ENCODE measurements around the gene PICK1.

The PICK1 gene

DNA sequence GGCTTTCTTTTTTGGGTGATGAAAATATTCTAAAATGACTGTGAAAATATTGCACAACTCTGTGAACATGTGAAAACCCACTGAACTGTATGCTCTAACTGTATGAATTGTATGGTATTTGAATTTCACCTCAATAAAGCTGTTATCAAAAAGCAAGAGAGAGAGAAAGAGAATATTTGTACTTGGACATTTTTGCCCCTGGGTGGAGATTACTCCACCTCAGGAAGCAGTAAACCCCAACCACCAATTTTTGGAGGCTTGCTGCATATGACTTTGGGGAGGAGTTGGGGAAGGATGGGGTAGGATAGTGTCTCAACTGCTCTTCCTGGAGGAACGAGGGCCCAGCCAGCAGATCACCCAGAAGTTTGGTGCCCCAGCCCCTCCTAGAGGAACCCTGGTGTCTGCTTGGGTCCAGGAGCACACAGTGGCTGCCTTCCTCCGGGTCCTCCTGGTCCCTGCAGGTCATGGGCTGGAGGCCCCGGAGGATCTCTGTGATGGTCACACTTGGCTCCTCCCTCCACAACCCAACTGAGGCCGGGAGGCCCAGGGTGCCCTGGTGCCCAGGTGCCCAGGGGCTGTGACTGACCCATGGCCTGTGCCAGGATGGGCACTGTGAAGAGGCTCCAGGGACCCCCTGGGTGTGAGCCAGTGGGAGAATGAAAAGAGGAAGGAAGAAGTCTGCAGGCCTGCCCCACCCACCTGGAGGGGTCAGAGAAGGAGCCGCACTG is 15.3 kb upstream of the PICK1 start:
- DNase-seq: no peak
- intact Hi-C loops (cut with DNase I): no loop called here

DNA sequence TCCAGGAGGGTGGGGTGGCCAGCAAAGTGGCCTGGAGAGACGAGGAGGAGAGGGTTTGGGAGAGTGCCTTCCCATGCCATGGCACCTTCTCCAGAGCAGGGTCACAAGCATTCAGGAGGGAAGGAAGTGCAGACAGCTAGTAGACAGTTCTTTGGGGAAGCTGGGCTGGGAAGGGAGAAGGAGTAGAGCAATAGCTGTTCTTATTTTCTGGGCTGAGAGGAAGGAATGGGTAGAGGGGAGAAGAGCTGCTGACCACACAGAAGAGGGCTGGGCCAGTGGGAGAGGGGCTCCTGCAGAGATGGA is 14.8 kb upstream of the PICK1 start:
- no peak for DNase-seq
- intact Hi-C loops (cut with DNase I): no loop called here

DNA sequence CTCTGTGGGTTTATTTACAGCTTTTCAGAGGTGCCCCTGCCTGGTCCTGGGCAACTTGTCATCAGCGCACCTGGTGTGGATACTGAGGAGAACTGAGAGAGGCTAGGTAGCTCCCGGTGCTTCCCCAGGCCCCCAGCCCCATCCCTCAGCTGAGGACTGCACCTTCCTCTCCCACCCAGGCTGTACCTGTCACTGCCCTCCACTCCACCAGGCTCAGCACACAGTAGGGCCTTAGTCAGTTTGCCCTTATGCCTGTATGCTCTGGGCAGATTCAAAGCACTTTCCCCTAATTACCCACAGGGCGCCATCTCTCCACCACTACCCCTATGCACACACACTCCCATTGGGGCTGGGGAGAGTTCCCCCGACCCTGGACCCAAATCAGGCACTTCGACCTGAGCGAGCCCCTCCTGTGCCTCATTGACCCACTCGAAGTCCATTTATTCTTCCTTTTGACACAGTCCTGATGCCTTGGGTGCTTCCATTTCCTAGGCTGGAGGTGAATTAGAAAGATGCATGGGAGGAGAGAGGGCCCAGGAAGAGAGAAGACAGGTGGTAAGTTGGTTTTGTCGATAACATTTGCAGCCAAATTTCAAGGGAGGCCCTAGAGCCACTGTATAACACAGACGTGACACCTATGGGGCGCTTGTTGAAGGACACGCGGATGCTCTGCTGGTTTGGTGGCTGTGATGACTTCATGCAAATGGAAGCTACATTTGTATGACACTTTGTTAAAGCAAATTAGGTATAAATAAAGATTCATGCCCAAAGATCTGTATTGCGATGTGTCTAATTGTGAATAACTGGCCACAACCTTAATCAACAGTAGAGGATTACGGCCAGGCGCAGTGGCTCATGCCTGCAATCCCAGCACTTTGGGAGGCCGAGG is 13.8 kb upstream of the PICK1 start:
- DNase-seq: no peak
- intact Hi-C loops (cut with DNase I): no loop called here

DNA sequence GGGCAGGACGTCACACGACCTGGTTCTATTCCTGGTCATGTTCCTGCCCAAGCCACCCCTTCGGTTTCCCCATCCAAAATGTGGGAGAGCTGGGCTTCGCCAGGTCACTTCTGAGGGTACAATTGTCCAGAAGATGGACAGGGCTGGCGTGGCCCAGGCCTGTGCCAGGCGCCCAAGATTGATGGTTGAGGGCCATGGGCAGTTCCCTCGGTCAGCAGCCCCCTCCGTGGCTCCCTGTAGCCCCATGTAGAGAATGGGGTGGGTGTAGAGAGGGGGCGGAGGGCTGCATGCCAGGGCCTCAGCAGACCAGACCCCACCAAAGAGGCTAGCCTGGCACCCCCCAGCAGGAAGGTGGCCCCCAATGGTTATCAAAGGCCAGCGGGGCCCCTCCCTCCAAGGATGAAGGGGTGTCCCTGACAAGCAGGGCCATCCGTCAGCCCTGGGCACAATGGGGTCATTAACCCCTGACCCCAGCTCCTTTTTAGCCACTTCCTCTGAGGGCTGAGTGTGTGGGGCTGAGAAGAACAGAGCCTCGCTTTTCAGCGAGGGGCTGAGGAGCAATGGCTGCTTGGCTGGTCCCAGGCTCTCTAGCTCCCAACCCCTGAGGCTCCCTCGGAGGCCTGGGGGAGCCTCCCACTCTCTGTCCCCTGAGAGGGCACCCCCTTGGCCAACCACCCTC is 11.0 kb upstream of the PICK1 start:
- DNase-seq: no peak
- intact Hi-C loops (cut with DNase I): no loop called here

DNA sequence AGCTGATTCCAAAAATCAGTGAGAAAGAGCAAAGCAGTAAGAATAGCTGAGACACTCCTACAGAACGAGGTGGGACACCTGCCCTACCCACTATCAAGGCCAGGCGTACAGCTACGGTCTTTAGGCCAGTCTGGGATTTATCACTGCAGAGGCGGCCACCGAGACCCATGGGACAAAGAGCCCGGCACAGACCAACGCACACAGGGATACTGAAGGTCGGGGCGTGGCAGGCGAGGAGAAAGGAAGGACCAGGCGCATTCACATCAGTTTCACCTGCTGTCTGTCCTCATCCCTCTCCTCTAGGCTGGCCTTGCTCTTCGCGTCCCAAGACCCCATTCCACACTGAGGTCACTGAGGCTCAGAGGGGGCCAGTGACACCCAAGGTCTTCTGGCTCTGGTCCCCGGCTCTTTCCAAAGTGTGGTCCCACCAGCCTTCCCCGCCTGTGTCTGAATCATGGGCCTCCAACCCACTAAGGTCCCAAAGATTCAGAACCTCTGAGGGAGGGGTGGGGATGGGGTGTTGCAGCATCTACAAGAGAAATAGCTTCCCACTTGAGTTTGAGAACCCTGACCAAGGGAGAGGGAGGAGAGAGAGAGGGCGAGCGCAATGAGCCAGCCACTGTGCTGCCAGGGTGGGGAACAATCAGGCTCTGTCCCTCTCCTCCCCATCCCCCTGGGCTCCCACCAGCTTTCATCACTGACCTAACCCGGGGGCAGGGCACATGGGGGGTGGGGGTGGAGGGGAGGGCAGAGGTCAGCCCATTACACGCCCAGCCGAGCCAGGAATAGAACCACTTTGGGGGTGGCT is 7.2 kb upstream of the PICK1 start:
- DNase-seq: peak; percentile 70 to 94 (median 86)
- intact Hi-C loops (cut with DNase I): loop anchor here (10.0 kb wide), 1 partner anchor 305 kb away; no protein-coding TSS in a partner anchor

DNA sequence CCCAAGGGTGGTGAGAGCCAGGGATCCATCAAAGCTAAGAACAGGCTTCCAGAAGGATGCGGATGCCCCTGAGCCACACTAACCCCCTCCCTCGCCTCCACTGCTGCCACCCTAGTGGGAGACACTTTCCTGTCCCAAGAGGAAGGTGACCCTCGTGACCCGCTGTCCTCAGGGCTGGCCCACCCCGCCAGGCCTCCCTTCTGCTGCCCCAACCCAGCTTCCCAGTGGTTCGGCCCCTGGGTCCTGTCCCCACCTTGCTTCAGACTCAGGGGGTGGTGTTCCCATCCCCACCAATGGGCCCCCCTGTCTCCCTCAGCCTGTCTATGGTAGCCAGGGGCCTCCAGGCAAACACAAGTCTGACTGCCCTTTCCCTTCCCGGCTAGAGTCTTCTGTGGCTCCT is 6.5 kb upstream of the PICK1 start:
- peak in 1 of 42 donors; percentile 26 for DNase-seq
- intact Hi-C loops (cut with DNase I): loop anchor here (10.0 kb wide), 1 partner anchor 304 kb away; no protein-coding TSS in a partner anchor

DNA sequence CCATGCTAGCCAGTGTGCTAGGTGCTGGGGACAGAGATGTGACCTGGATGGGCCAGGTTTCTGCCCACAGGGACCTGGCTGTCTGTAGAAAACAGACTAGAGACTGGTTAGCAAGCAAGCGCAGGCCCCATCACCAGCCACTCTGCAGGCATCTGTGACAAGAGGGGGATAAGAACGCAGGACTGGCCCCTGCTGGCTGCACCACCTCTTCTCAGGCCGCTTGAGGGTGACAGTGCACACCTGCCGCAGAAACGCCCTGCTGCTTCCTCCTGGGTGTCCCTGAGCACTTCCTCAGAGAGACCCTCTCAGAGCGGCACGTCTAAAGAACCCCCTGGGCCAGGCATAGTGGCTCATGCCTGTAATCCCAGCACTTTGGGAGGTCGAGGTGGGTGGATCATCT is 5.9 kb upstream of the PICK1 start:
- DNase-seq: no peak
- intact Hi-C loops (cut with DNase I): loop anchor here (10.0 kb wide), 1 partner anchor 304 kb away; no protein-coding TSS in a partner anchor

DNA sequence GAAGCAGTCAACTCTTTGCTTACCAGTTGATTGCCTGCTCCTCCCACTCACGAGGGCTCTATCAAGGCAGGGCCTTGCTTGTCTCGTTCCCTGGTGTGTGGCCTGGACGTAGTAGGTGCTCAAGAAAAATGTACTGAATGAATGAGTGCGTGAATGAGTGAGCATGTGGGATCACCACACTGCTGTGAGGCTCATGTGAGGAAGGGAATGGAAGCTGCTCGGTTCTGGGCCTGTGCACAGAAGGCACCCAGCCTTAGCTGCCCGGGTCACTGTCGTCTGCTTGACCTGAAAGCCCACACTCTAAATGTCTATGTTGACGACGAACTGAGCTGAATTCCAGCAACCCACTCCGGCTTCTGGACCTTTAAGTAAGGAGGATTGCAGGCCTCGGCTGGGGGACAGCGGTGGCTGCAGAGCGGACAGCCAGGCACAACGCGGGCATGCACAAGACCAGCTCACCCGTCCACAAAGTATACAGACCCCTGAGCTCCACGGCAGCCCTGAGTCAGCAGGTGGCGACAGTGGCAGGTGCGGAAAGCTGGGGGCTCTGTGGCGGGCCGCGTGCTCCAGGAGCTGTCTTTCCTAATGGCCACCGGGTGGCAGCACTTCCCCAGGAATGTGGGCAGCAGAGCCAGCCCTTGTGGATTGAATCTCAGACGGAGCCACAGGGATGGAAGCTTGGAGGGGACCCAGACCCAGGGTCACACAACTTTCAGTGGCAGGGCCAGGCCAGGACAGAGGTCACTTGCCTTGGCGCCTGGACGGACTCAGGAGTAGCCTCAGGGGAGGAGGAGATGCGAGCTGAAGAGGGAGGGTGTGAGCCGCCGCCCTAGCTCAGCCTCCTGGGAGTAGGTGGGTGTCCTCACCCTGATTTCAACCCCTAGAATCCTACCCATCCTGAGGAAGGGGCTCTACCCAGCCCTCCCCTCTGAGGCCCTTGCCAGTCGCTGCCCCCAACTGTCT is 5.0 kb upstream of the PICK1 start:
- DNase-seq: peak; percentile 83 to 96 (median 90)
- intact Hi-C loops (cut with DNase I): loop anchor here (10.0 kb wide), 1 partner anchor 303 kb away; no protein-coding TSS in a partner anchor

DNA sequence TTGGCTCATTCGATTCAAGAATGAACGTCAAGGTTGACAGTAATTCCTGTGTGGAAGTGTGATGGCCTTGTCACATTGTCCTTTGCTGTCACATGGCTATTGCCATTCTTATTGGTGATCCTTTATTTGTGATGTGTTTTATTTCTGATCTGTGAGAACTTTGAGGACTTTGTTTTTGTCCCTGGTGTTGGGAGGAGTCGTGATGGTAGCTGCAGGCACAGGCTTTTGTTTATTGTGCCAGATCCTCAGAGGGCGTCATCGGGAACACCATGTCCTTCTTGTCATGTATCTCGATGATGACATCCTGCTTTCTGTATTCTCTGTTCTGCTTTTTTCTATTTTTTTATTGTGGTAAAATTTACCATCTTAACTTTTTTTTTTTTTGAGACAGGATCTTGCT is 5.6 kb downstream of the PICK1 start:
- peak in 31 of 42 donors; percentile 45 to 87 (median 73) for DNase-seq
- intact Hi-C loops (cut with DNase I): no loop called here

DNA sequence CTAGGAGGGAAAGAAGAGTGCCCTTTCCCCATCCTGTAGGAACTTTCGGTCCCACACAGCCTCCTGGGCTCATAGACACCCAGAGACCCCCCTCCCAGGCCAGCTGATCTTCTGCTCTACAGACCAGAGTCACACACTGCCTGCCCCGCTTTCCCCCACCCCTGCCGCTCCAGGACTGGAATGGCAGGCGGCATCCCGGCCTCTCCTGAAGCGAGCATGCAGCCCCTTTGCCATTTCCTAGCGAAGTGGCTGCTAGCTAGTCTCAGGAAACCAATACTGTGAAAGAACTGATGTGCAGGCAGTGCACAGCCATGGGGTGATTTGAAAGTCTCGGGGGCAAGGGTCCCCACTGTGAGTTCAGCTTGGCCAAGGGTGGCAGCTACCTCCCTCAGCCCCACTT is 8.3 kb downstream of the PICK1 start:
- intact Hi-C loops (cut with DNase I): no loop called here
- DNase-seq: no peak

DNA sequence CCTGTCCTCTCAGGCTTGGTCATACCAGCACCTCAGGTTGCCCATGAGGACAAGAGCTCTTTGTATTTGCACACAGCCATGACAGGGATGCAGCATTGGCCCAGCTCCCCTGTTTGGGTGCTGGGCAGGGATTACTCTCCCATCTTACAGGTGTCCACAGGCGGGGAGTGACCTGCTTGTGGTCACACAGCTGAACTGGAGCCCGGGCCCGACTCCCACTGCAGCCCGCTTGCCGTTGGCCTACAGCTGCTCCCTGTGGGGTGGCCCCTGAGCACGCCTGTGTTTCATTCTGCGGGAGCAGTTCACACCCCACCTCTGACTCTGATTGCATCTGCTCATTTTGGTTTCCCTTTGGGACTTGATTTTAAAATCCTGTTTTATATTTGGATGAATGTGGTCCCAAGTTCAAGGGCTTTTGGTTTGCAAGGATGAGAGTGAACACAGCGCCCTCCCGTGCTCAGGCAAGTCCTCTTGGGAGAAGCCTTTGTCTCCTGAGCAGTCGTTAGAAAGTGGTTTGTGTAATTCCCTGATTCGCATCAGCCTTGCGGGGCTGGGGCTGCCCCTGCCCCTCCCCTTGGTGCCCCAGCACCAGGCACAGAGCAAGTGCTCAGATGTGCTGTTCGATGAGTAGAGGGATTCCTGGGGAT is 9.3 kb downstream of the PICK1 start:
- DNase-seq: no peak
- intact Hi-C loops (cut with DNase I): no loop called here

DNA sequence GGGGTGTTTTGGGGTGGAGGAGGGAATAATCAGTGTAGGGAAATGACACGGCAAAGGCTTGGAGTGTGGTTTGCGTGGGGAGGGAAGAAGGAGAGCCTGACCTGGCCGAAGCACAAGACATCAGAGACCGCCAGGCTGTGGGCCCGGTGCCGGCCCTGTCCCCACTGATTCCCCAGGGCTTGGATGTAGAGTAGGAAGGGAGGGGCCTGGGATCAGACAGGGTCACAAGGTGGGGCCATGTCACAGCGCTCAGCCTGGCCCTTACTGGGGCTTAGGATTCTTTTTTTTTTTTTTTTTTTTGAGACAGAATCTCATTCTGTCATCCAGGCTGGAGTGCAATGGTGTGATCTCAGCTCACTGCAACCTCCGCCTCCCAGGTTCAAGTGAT is 9.8 kb downstream of the PICK1 start:
- intact Hi-C loops (cut with DNase I): no loop called here
- DNase-seq: no peak

DNA sequence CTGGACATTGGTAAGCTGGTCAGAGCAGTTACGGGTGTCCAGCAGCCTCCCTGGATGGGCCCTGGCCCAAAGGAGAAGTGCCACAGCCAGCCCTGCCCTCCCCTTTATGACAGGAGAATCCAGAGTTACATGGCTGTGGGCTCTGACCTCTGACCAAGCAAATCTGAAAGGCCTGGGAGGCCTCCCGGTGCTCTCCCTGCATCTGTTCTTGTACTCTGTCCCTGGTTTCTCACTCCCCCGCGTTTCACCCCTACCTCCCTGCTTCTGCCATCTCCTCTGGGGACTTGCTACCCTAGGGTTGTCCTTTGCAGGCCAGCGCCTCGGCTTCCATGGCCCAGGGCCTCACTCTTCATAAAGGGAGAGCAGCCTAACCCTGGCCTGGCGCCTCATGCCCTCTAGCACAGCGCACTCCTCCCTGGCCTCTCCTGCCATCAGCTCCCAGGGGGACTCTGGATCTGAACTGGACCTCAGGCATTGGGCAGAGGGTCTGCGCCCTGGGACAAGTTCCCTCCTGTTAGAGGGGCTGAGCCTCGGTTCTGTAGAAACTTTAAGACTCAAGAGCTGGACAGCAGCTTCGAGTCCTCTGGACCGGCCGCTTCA is 10.7 kb downstream of the PICK1 start:
- intact Hi-C loops (cut with DNase I): no loop called here
- DNase-seq: no peak

DNA sequence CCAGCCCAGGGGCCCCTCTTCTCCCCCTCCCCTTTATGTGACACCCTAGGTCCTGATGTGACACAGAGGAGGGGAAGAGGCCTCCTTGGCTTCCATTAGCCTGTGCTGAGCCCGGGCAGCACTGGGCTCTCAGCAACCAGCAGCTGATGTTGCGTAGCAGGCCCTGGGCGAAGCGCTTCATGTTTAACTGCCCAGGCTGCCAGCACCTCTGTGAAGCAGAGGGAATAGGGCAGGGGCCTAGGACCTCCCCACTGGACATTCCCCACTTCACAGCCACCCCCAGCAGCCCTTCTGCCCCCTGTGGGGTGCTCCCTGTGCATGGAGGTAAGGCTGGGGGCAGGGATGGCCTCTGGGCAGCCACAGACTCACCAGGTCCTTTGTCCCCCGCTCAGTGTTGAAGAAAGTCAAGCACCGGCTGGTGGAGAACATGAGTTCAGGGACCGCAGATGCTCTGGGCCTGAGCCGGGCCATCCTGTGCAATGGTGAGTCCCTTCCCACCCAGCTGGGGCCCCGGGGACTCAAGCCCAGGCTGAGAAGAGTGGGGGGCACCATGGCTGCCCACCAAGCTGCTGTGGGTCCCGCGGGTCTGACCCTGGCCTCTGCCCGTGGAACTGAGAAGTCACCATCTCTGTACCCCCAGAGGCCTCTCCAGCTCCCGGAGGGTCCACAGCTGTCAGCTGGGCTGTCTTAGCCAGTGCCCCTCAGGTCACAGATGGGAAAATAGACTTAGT is 11.6 kb downstream of the PICK1 start:
- intact Hi-C loops (cut with DNase I): no loop called here
- no peak for DNase-seq

DNA sequence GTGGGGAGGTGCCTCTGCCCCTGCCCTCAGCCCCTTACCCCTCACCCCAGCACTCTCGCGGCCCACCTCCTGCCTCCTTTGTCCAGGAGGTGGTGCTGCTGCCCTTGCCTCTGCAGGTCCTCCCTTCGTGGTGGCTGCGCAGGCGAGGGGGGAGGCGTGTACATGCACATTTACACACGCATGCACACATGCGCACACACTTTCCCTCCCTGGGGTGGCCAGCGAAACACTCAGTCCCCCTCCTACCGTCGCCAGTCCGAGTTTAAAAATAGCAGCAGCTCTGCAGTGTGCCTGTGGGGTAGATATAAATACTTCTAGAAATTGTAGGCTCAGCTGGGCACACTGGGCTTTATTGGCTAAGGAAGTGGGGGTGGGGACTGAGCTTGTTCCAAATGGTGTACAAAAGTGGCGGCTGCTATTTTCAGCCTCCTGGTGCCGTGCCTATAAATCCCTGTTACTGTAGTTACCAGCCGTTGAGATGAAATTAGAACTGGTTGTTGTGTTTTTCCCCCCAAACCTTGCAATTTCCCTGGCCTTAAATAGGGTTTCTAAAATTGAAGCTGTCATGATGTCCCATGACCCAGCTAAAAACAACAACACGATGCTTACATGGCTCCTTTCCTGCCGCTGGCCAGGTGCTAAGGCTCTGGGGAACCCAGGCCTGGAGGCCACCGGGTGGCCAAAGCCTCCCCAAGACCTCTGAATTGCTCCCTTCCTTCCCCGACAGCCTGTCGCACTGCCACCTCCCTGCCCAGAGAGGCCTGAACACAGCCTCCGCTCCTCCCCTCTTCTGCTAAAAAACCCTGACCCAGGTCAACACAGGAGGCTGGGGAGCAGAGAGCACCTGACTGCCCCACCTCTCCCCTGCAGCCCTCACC is 12.4 kb downstream of the PICK1 start:
- peak; percentile 71 to 93 (median 84) for DNase-seq
- intact Hi-C loops (cut with DNase I): loop anchor here (10.0 kb wide), 1 partner anchor 505 kb away; the partner anchor contains the start of gene DMC1

Data from head of caudate nucleus (tissue), 42 donors.